HCT116 (cell line): ENCODE measurements around the gene RET. TPM values are rescaled to one million over a fixed set of nuclear protein-coding genes. Genes with fewer than 3 reads are reported as not detected.

ENCODE experiments used
- ATAC-seq: fragments of 200-7000 bp; cut with Tn5 transposase; 2 replicates; pipeline ENCODE4 v1.9.1; 2020; ENCODE audit warnings: mild to moderate bottlenecking, moderate library complexity
- BruUV-seq: library from RNA; stranded (reverse); fragments of 400-500 nt; replicated peaks from 2 replicates; lab custom pipeline; 2021; lab: Mats Ljungman, UMichigan
- CTCF ChIA-PET: fragments of 300-600 bp; sonication (Branson Sonifier 250); formaldehyde crosslinking; loops from one replicate; lab custom pipeline; 2021; ENCODE audit warnings: antibody characterized with exemption; lab: Charles Lee
- POLR2A ChIA-PET: fragments of 300-600, 350-600 bp; sonication (Branson Sonifier 250); formaldehyde crosslinking; loops from one replicate; lab custom pipeline; 2021; ENCODE audit warnings: antibody characterized with exemption; lab: Charles Lee
- RAD21 ChIA-PET, 2 experiments: fragments of 300-600 bp; sonication (Branson Sonifier 250); formaldehyde crosslinking; loops; one replicate each; lab custom pipeline; 2023; ENCODE audit warnings: low total read pairs in 2 of 2; ENCODE audit not compliant: uncharacterized antibody in 2 of 2, unreplicated experiment in 2 of 2, low non-redundant PET in 1 of 2; lab: Charles Lee
- DNase-seq: peaks from one replicate; pipeline ENCODE4 v3.0.0-alpha.2; 2010; ENCODE audit warnings: low read depth, low spot score
- H2AFZ ChIP-seq: fragments of 200-600 bp; shearing (Covaris generic), sonication (generic); 2 replicates; pipeline ENCODE4 v1.6.1; 2017; ENCODE audit warnings: low read depth, mixed run types, mixed read lengths, antibody characterized with exemption, low read length; ENCODE audit not compliant: poor library complexity, severe bottlenecking
- H3K27ac ChIP-seq: 2 replicates; pipeline ENCODE4 v1.5.1; 2012; ENCODE audit warnings: low read depth, low read length
- H3K27me3 ChIP-seq: fragments of 200-600 bp; sonication (generic); 2 replicates; pipeline ENCODE4 v1.6.1; 2016; ENCODE audit warnings: mixed run types, low read length, mixed read lengths; ENCODE audit not compliant: insufficient read depth
- H3K36me3 ChIP-seq, 2 experiments: fragments of 200-500 bp in 1 of 2; fragments of 200-600 bp in 1 of 2; sonication (Bioruptor generic) in 1 of 2; sonication (generic) in 1 of 2; 2 replicates each; pipeline versions ENCODE4 v1.5.1 to v1.6.1; 2014 to 2016; ENCODE audit warnings: low read length in 2 of 2, inconsistent platforms in 1 of 2, mixed read lengths in 1 of 2, mixed run types in 1 of 2; ENCODE audit not compliant: insufficient read depth in 2 of 2, control insufficient read depth in 1 of 2
- H3K4me1 ChIP-seq, 2 experiments: fragments of 200-600 bp in 1 of 2; sonication (generic) in 1 of 2; 2 replicates each; pipeline versions ENCODE4 v1.5.1 to v1.6.1; 2012 to 2017; ENCODE audit warnings: low read length in 2 of 2, inconsistent platforms in 1 of 2, mild to moderate bottlenecking in 1 of 2, mixed read lengths in 1 of 2, mixed run types in 1 of 2, moderate library complexity in 1 of 2; ENCODE audit not compliant: insufficient read depth in 2 of 2, control insufficient read depth in 1 of 2
- H3K4me2 ChIP-seq: fragments of 200-600 bp; sonication (generic); 2 replicates; pipeline ENCODE4 v1.6.1; 2017; ENCODE audit warnings: mixed run types, low read length, mixed read lengths
- H3K4me3 ChIP-seq, 2 experiments: fragments of 200-600 bp in 1 of 2; sonication (generic) in 1 of 2; replicated peaks in 1 of 2; 2 replicates each; pipeline ENCODE4 v1.5.1; 2011 to 2016; ENCODE audit warnings: low read length in 2 of 2, control low read depth in 1 of 2, low read depth in 1 of 2, mild to moderate bottlenecking in 1 of 2, mixed read lengths in 1 of 2, mixed run types in 1 of 2
- H3K79me2 ChIP-seq: fragments of 200-600 bp; sonication (generic); 2 replicates; pipeline ENCODE4 v1.6.1; 2017; ENCODE audit warnings: mild to moderate bottlenecking, mixed run types, low read length, moderate library complexity, mixed read lengths; ENCODE audit not compliant: insufficient read depth
- H3K9ac ChIP-seq: fragments of 200-600 bp; sonication (generic); 2 replicates; pipeline ENCODE4 v1.6.1; 2016; ENCODE audit warnings: low read length, mixed read lengths
- H3K9me2 ChIP-seq: fragments of 200-600 bp; sonication (generic), shearing (Covaris generic); 2 replicates; pipeline ENCODE4 v1.6.1; 2017; ENCODE audit warnings: mixed run types, mild to moderate bottlenecking, moderate library complexity; ENCODE audit not compliant: insufficient read depth
- H3K9me3 ChIP-seq, 2 experiments: fragments of 200-500 bp in 1 of 2; fragments of 200-600 bp in 1 of 2; sonication (Bioruptor generic) in 1 of 2; sonication (generic) in 1 of 2; 2 replicates each; pipeline ENCODE4 v1.6.1; 2014 to 2017; ENCODE audit warnings: low read length in 2 of 2, mixed read lengths in 2 of 2, inconsistent platforms in 1 of 2, low read depth in 1 of 2, mild to moderate bottlenecking in 1 of 2, mixed run types in 1 of 2, moderate library complexity in 1 of 2; ENCODE audit not compliant: control insufficient read depth in 1 of 2, insufficient read depth in 1 of 2
- H4K20me1 ChIP-seq: fragments of 200-600 bp; sonication (generic), shearing (Covaris generic); 2 replicates; pipeline ENCODE4 v1.6.1; 2017; ENCODE audit warnings: mixed run types, mild to moderate bottlenecking, moderate library complexity; ENCODE audit not compliant: insufficient read depth
- CBX3 ChIP-seq: IDR thresholded peaks from 2 replicates; pipeline ENCODE4 v1.6.1; 2012; ENCODE audit warnings: low read depth
- CEBPB ChIP-seq: IDR thresholded peaks from 2 replicates; pipeline ENCODE4 v1.6.1; 2012; ENCODE audit warnings: low read depth
- CTCF ChIP-seq, 3 experiments: fragments of 200-600 bp in 1 of 3; sonication (generic) in 1 of 3; IDR thresholded peaks in 2 of 3; conservative IDR thresholded peaks in 1 of 3; 2 replicates each; pipeline ENCODE4 v1.5.1; 2012 to 2017; ENCODE audit warnings: low read depth in 2 of 3, low read length in 2 of 3, antibody characterized with exemption in 1 of 3, borderline replicate concordance in 1 of 3, control low read depth in 1 of 3, mild to moderate bottlenecking in 1 of 3, mixed read lengths in 1 of 3, mixed run types in 1 of 3, moderate library complexity in 1 of 3; ENCODE audit not compliant: insufficient read depth in 1 of 3
- EGR1 ChIP-seq: IDR thresholded peaks from 2 replicates; pipeline ENCODE4 v1.6.1; 2012; ENCODE audit warnings: low read depth
- ELF1 ChIP-seq: IDR thresholded peaks from 2 replicates; pipeline ENCODE4 v1.6.1; 2012; ENCODE audit warnings: low read depth, borderline replicate concordance
- EZH2phosphoT487 ChIP-seq: fragments of 200-600 bp; IDR thresholded peaks from 2 replicates; pipeline ENCODE4 v1.6.1; 2018; ENCODE audit warnings: antibody characterized with exemption, borderline replicate concordance
- FOSL1 ChIP-seq: IDR thresholded peaks from 2 replicates; pipeline ENCODE4 v1.6.1; 2012; ENCODE audit warnings: low read depth
- POLR2A ChIP-seq: IDR thresholded peaks from 2 replicates; pipeline ENCODE4 v1.7.0; 2011; ENCODE audit warnings: borderline replicate concordance; ENCODE audit not compliant: insufficient read depth, insufficient read length; ENCODE audit errors: extremely low read depth
- POLR2AphosphoS5 ChIP-seq: IDR thresholded peaks from 2 replicates; pipeline ENCODE4 v1.6.1; 2011; ENCODE audit warnings: mild to moderate bottlenecking, low read depth, low read length, moderate library complexity
- SIN3A ChIP-seq: IDR thresholded peaks from 2 replicates; pipeline ENCODE4 v1.6.1; 2012; ENCODE audit warnings: low read depth
- SRF ChIP-seq: IDR thresholded peaks from 2 replicates; pipeline ENCODE4 v1.6.1; 2012; ENCODE audit warnings: low read depth
- TCF7L2 ChIP-seq: IDR thresholded peaks from 2 replicates; pipeline ENCODE4 v1.7.0; 2011; ENCODE audit warnings: borderline replicate concordance, inconsistent platforms; ENCODE audit not compliant: insufficient read depth, insufficient read length; ENCODE audit errors: extremely low read depth
- YY1 ChIP-seq: IDR thresholded peaks from 2 replicates; pipeline ENCODE4 v1.6.1; 2011; ENCODE audit warnings: low read length, low read depth, moderate library complexity, mild to moderate bottlenecking; ENCODE audit not compliant: insufficient replicate concordance; ENCODE audit errors: extremely low read depth
- ZFX ChIP-seq: fragments of 450-650 bp; IDR thresholded peaks from 2 replicates; pipeline ENCODE4 v1.6.1; 2017
- intact Hi-C: fragments of 100-400 bp; cut with micrococcal nuclease; formaldehyde crosslinking; loops from 2 replicates; pipeline ENCODE4 v1.10.0; 2022
- total RNA-seq: library from RNA; stranded (reverse); gene quantifications from one replicate; pipeline ENCODE4 v1.2.1, GENCODE V29; 2021; ENCODE audit not compliant: unreplicated experiment
- TF ChIP-seq, protein P1 (sequence below): IDR thresholded peaks from 2 replicates; pipeline ENCODE4 v1.6.1; 2012
- TF ChIP-seq, protein P2 (sequence below): IDR thresholded peaks from 2 replicates; pipeline ENCODE4 v1.6.1; 2012; ENCODE audit warnings: low read depth
- TF ChIP-seq, protein P3 (sequence below): IDR thresholded peaks from 2 replicates; pipeline ENCODE4 v1.6.1; 2012

Gene RET
- total RNA-seq, 1 experiment from 2014 or later, result 5.9 TPM

GRCh38 chr10:43037440-43037839, 39.4 kb upstream of the RET start:
- Histone ChIP-seq H2AFZ (no peak overlapping the region), H3K4me1 (no peaks in the 10 kb centered on the region), H4K20me1 (no peaks in the 10 kb centered on the region), H3K9me2 (no peaks in the 10 kb centered on the region), H3K9ac (no peak overlapping the region), H3K4me3 (no peak overlapping the region), H3K9me3 (0 out of 4 replicates have a peak, but pooled peaks cover 7 to 13% of the 10 kb centered on the region in 2 experiments), H3K36me3 (no peaks in the 10 kb centered on the region), H3K27me3 (no peaks in the 10 kb centered on the region), H3K4me2 (no peak overlapping the region), H3K79me2 (no peaks in the 10 kb centered on the region), H3K27ac (no peak overlapping the region)
- no peak for DNase-seq
- ChIA-PET CTCF (no interaction called here), POLR2A (no interaction called here), RAD21 (no interaction called here)
- no TSS peak for BruUV-seq
- intact Hi-C loops, result no loop called here
- no peak for ATAC-seq
- no peak for TF ChIP-seq POLR2AphosphoS5
- no peak for TF ChIP-seq YY1
- no peak for TF ChIP-seq POLR2A
- TF ChIP-seq, protein P1, sequence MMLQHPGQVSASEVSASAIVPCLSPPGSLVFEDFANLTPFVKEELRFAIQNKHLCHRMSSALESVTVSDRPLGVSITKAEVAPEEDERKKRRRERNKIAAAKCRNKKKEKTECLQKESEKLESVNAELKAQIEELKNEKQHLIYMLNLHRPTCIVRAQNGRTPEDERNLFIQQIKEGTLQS, result no peak
- TF ChIP-seq SIN3A, result no peak
- no peak for TF ChIP-seq EZH2phosphoT487
- no peak for TF ChIP-seq SRF
- TF ChIP-seq CBX3, result no peak
- no peak for TF ChIP-seq ZFX
- TF ChIP-seq, protein P2, sequence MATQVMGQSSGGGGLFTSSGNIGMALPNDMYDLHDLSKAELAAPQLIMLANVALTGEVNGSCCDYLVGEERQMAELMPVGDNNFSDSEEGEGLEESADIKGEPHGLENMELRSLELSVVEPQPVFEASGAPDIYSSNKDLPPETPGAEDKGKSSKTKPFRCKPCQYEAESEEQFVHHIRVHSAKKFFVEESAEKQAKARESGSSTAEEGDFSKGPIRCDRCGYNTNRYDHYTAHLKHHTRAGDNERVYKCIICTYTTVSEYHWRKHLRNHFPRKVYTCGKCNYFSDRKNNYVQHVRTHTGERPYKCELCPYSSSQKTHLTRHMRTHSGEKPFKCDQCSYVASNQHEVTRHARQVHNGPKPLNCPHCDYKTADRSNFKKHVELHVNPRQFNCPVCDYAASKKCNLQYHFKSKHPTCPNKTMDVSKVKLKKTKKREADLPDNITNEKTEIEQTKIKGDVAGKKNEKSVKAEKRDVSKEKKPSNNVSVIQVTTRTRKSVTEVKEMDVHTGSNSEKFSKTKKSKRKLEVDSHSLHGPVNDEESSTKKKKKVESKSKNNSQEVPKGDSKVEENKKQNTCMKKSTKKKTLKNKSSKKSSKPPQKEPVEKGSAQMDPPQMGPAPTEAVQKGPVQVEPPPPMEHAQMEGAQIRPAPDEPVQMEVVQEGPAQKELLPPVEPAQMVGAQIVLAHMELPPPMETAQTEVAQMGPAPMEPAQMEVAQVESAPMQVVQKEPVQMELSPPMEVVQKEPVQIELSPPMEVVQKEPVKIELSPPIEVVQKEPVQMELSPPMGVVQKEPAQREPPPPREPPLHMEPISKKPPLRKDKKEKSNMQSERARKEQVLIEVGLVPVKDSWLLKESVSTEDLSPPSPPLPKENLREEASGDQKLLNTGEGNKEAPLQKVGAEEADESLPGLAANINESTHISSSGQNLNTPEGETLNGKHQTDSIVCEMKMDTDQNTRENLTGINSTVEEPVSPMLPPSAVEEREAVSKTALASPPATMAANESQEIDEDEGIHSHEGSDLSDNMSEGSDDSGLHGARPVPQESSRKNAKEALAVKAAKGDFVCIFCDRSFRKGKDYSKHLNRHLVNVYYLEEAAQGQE, result no peak
- no peak for TF ChIP-seq FOSL1
- TF ChIP-seq ELF1, result no peak
- no peak for TF ChIP-seq TCF7L2
- no peak for TF ChIP-seq CEBPB
- TF ChIP-seq CTCF (IDR thresholded peaks at IDR 0.05 in 2 of 3, conservative IDR thresholded peaks at IDR 0.05 in 1 of 3; ENCODE audit: borderline replicate concordance in 1 of 3, insufficient read depth in 1 of 3, low read depth in 2 of 3, low read length in 2 of 3), result no peak
- TF ChIP-seq EGR1, result no peak
- TF ChIP-seq, protein P3, sequence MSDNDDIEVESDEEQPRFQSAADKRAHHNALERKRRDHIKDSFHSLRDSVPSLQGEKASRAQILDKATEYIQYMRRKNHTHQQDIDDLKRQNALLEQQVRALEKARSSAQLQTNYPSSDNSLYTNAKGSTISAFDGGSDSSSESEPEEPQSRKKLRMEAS, result no peak
